ENCODE results near the gene ZNG1F.
"Not testable (repeated sequence)": the region's sequence is repeated elsewhere in the genome, so short reads cannot be mapped to it uniquely, and the experiment has no call there.

The ZNG1F gene

GRCh38 chr9:41086215-41086614 lies 102.9 kb downstream of the ZNG1F start:
- H3K4me3 Mint-ChIP-seq; H3K36me3 Mint-ChIP-seq (ENCODE audit: low read depth); H3K9me3 Mint-ChIP-seq; H3K27ac Mint-ChIP-seq: not testable (repeated sequence)
- H3K4me1 Mint-ChIP-seq: peaks cover 15% of the 10 kb centered on the region
- peaks cover 27% of the 10 kb centered on the region for H3K27me3 Mint-ChIP-seq (ENCODE audit: low read depth)

- not testable (repeated sequence) for H3K36me3 Mint-ChIP-seq (ENCODE audit: low read depth); H3K27ac Mint-ChIP-seq; H3K4me3 Mint-ChIP-seq; H3K9me3 Mint-ChIP-seq; H3K4me1 Mint-ChIP-seq
- H3K27me3 Mint-ChIP-seq (ENCODE audit: low read depth): peaks cover 16% of the 10 kb centered on the region
These were observed 106.8 kb downstream of the ZNG1F start for GRCh38 chr9:41082358-41082757.

Measured in nephron (organoid).